ENCODE measurements around the gene CHMP1A. TPM values are rescaled to one million over a fixed set of nuclear protein-coding genes. Genes with fewer than 3 reads are reported as not detected.

The CHMP1A gene
- total and polyA plus RNA-seq, 2 of the 8 experiments (the other 6 are each of a cell fraction or from before 2014, with no cell fraction given): 64.4 to 75.8 TPM

- CTCF ChIA-PET (ENCODE audit: partially characterized antibody): no interaction called here
- POLR2A ChIA-PET (ENCODE audit: partially characterized antibody): interaction anchor here (0.6 kb wide), 1 partner anchor 120 kb away, joined by 5 read pairs; no protein-coding TSS in a partner anchor
- no peak overlapping the region for H3K4me2 ChIP-seq (ENCODE audit: insufficient read depth in 1 of 2, low read depth in 2 of 2, low read length in 2 of 2)
- TF ChIP-seq EGR1 (IDR thresholded peaks at IDR 0.05; ENCODE audit: borderline replicate concordance, low read depth, low read length): no peak
- no peak for TF ChIP-seq RAD21 (IDR thresholded peaks at IDR 0.05 in 1 of 2, conservative IDR thresholded peaks at IDR 0.05 in 1 of 2; ENCODE audit: low read depth in 2 of 2, low read length in 2 of 2)
- no peak for TF ChIP-seq HDAC6 (IDR thresholded peaks at IDR 0.05; ENCODE audit: low read depth, low read length)
- no peak for TF ChIP-seq RXRA (IDR thresholded peaks at IDR 0.05; ENCODE audit: insufficient read depth, low read depth, low read length)
- no peak for TF ChIP-seq ATF3 (IDR thresholded peaks at IDR 0.05; ENCODE audit: insufficient read depth, low read depth, low read length)
- no peak for TF ChIP-seq TEAD4 (IDR thresholded peaks at IDR 0.05; ENCODE audit: low read depth, low read length)
- no peak for TF ChIP-seq MAX (IDR thresholded peaks at IDR 0.05)
- no peak for TF ChIP-seq RBBP5 (IDR thresholded peaks at IDR 0.05; ENCODE audit: borderline replicate concordance, low read depth, low read length)
- no peak for TF ChIP-seq KDM1A (IDR thresholded peaks at IDR 0.05; ENCODE audit: borderline replicate concordance, low read length)
These were observed 47.4 kb downstream of the CHMP1A start for GRCh38 chr16:89610108-89610453.

More at GRCh38 chr16:89610108-89610453, 47.4 kb downstream of the CHMP1A start:
- H4K5ac ChIP-seq (ENCODE audit: insufficient read length, low read depth, low read length): no peak overlapping the region
- H3K4me3 ChIP-seq (ENCODE audit: extremely low read depth in 1 of 4, insufficient read depth in 2 of 4, low read depth in 3 of 4, low read length in 4 of 4): no peak overlapping the region
- no peak overlapping the region for H2BK20ac ChIP-seq (ENCODE audit: low read length)
- H2BK15ac ChIP-seq (ENCODE audit: low read length): no peak overlapping the region
- no peak overlapping the region for H2AK5ac ChIP-seq (ENCODE audit: low read depth, low read length)
- no peak overlapping the region for H2BK12ac ChIP-seq (ENCODE audit: low read depth, low read length)
- no peaks in the 10 kb centered on the region; the same call in 1 of the 2 replicates for H3K79me1 ChIP-seq (ENCODE audit: low read depth, low read length)
- WGBS, 2 experiments (ENCODE audit: extremely low coverage in 1 of 2, insufficient coverage in 1 of 2, insufficient read length in 1 of 2, insufficient replicate concordance in 2 of 2, low coverage in 1 of 2, low lambda C conversion rate in 2 of 2, missing lambda C conversion rate in 1 of 2): 87% methylated on average over 1 of the region's 1 CpG; no CpG with 5 or more reads in 1 of the 2 experiments
- H3K56ac ChIP-seq (replicated peaks; ENCODE audit: insufficient read length, low read depth, low read length): no peak overlapping the region
- H4K20me1 ChIP-seq (replicated peaks in 1 of 2; ENCODE audit: control insufficient read depth in 1 of 2, insufficient read depth in 2 of 2, low read length in 2 of 2): no peaks in the 10 kb centered on the region
- no peak overlapping the region for H3K9ac ChIP-seq (replicated peaks in 1 of 4; ENCODE audit: extremely low read depth in 1 of 4, low read depth in 3 of 4, low read length in 3 of 4)
- peaks cover 0 to 7% (median 2%) of the 10 kb centered on the region in 4 experiments; a peak in 3 of 7 replicates for H3K4me1 ChIP-seq (replicated peaks in 1 of 4; ENCODE audit: control insufficient read depth in 3 of 4, insufficient read depth in 4 of 4, low read length in 3 of 4)
- no peaks in the 10 kb centered on the region; a peak in 1 of 7 replicates for H3K27me3 ChIP-seq (replicated peaks in 1 of 4; ENCODE audit: control insufficient read depth in 3 of 4, extremely low read depth in 1 of 4, insufficient read depth in 3 of 4, low read length in 3 of 4)
- H3K4ac ChIP-seq (replicated peaks; ENCODE audit: insufficient read length, low read depth, low read length): no peak overlapping the region
- no peak overlapping the region for H3K23ac ChIP-seq (ENCODE audit: insufficient read length)
- no peaks in the 10 kb centered on the region for H3K9me3 ChIP-seq (ENCODE audit: insufficient read depth in 2 of 2, low read depth in 1 of 2, low read length in 1 of 2)
- H2BK120ac ChIP-seq (replicated peaks; ENCODE audit: low read depth, low read length): no peak overlapping the region
- no peaks in the 10 kb centered on the region for H3K23me2 ChIP-seq (ENCODE audit: low read depth, low read length)
- no peak for DNase-seq (ENCODE audit: low read depth in 1 of 2, low spot score in 2 of 2)
- H2BK5ac ChIP-seq (ENCODE audit: low read depth, low read length): no peak overlapping the region
- H3K36me3 ChIP-seq (ENCODE audit: control insufficient read depth in 2 of 4, insufficient read depth in 4 of 4, low read length in 3 of 4): no peaks in the 10 kb centered on the region
- no peak overlapping the region for H4K8ac ChIP-seq (ENCODE audit: extremely low read depth, insufficient read depth, low read length)
- no peak overlapping the region for H3K18ac ChIP-seq (ENCODE audit: extremely low read depth, low read length)
- no peak overlapping the region for H4K91ac ChIP-seq (replicated peaks; ENCODE audit: insufficient read length, low read length)
- H3K27ac ChIP-seq (ENCODE audit: low read depth, low read length): no peak overlapping the region
- no peak overlapping the region for H3K14ac ChIP-seq (ENCODE audit: insufficient read length)
- no peaks in the 10 kb centered on the region for H3K79me2 ChIP-seq (ENCODE audit: control insufficient read depth in 1 of 2, insufficient read depth in 2 of 2, low read length in 2 of 2)
- no peak for FAIRE-seq
- H2AFZ ChIP-seq (ENCODE audit: low read length): no peak overlapping the region

Data from H1 (cell line).